Activated CD4-positive, alpha-beta memory T cell treated with anti-CD3 and anti-CD28 coated beads, Interleukin-2, amount 10 ng/mL, durations not matched to agents 7 days and 5 days (primary cell): ENCODE measurements around the gene FAT3. TPM values are rescaled to one million over a fixed set of nuclear protein-coding genes. Genes with fewer than 3 reads are reported as not detected.

Experiments
- CTCF ChIA-PET: fragments of 350-600 bp; sonication (Branson Sonifier 250); formaldehyde crosslinking; loops from one replicate; lab custom pipeline; 2021; ENCODE audit warnings: antibody characterized with exemption, inconsistent platforms; lab: Charles Lee
- POLR2A ChIA-PET: fragments of 350-600 bp; sonication (Branson Sonifier 250); formaldehyde crosslinking; loops from one replicate; lab custom pipeline; 2021; ENCODE audit warnings: antibody characterized with exemption; lab: Charles Lee
- DNase-seq: peaks from one replicate; pipeline ENCODE4 v3.0.0-alpha.2; 2020
- H3K27ac Mint-ChIP-seq: one replicate; pipeline ENCODE4 v1.8.0; 2021; ENCODE audit warnings: mild to moderate bottlenecking, mixed read lengths
- H3K27me3 Mint-ChIP-seq: one replicate; pipeline ENCODE4 v1.8.0; 2021; ENCODE audit warnings: mixed read lengths
- H3K36me3 Mint-ChIP-seq: one replicate; pipeline ENCODE4 v1.8.0; 2021; ENCODE audit warnings: low read depth, mixed read lengths
- H3K4me1 Mint-ChIP-seq: one replicate; pipeline ENCODE4 v1.8.0; 2021; ENCODE audit warnings: mixed read lengths
- H3K4me3 Mint-ChIP-seq: one replicate; pipeline ENCODE4 v1.8.0; 2021; ENCODE audit warnings: mild to moderate bottlenecking, mixed read lengths
- H3K9me3 Mint-ChIP-seq: one replicate; pipeline ENCODE4 v1.8.0; 2021; ENCODE audit warnings: mixed read lengths
- total RNA-seq, 2 experiments: library from RNA; stranded (reverse); gene quantifications; one replicate each; pipeline ENCODE4 v1.2.3, GENCODE V29; 2021

Gene FAT3
- total RNA-seq, 2 experiments from 2014 or later: not detected

GRCh38 chr11:92249156-92249753 is 24.6 kb downstream of the FAT3 start:
- Mint-ChIP-seq H3K9me3 (no peaks in the 10 kb centered on the region), H3K27me3 (no peaks in the 10 kb centered on the region), H3K4me1 (no peaks in the 10 kb centered on the region), H3K27ac (no peak overlapping the region), H3K4me3 (no peak overlapping the region), H3K36me3 (no peaks in the 10 kb centered on the region)
- ChIA-PET CTCF (no interaction called here), POLR2A (no interaction called here)
- no peak for DNase-seq

- H3K9me3 Mint-ChIP-seq: no peaks in the 10 kb centered on the region
- ChIA-PET POLR2A (no interaction called here), CTCF (no interaction called here)
- no peak overlapping the region for H3K27ac Mint-ChIP-seq
- H3K36me3 Mint-ChIP-seq: no peaks in the 10 kb centered on the region
- H3K27me3 Mint-ChIP-seq: no peaks in the 10 kb centered on the region
- DNase-seq: no peak
- no peak overlapping the region for H3K4me3 Mint-ChIP-seq
- H3K4me1 Mint-ChIP-seq: no peaks in the 10 kb centered on the region
Measured at GRCh38 chr11:92251980-92252379, 27.4 kb downstream of the FAT3 start.

- no peaks in the 10 kb centered on the region for H3K27me3 Mint-ChIP-seq
- no peaks in the 10 kb centered on the region for H3K36me3 Mint-ChIP-seq
- no peaks in the 10 kb centered on the region for H3K4me1 Mint-ChIP-seq
- DNase-seq: no peak
- ChIA-PET POLR2A (no interaction called here), CTCF (no interaction called here)
- H3K9me3 Mint-ChIP-seq: no peaks in the 10 kb centered on the region
- no peak overlapping the region for H3K27ac Mint-ChIP-seq
- H3K4me3 Mint-ChIP-seq: no peak overlapping the region
Measured at GRCh38 chr11:92253421-92253820, 28.8 kb downstream of the FAT3 start.

GRCh38 chr11:92253945-92254344 is 29.3 kb downstream of the FAT3 start:
- H3K27ac Mint-ChIP-seq: no peak overlapping the region
- no peak for DNase-seq
- no peak overlapping the region for H3K4me3 Mint-ChIP-seq
- H3K4me1 Mint-ChIP-seq: no peaks in the 10 kb centered on the region
- H3K27me3 Mint-ChIP-seq: no peaks in the 10 kb centered on the region
- no peaks in the 10 kb centered on the region for H3K36me3 Mint-ChIP-seq
- ChIA-PET CTCF (no interaction called here), POLR2A (no interaction called here)
- no peaks in the 10 kb centered on the region for H3K9me3 Mint-ChIP-seq

GRCh38 chr11:92257536-92257935 is 32.9 kb downstream of the FAT3 start:
- H3K4me1 Mint-ChIP-seq: no peaks in the 10 kb centered on the region
- CTCF ChIA-PET: no interaction called here

GRCh38 chr11:92259861-92260260 is 35.2 kb downstream of the FAT3 start:
- Mint-ChIP-seq H3K27me3 (no peaks in the 10 kb centered on the region), H3K9me3 (no peaks in the 10 kb centered on the region), H3K36me3 (no peaks in the 10 kb centered on the region), H3K27ac (no peak overlapping the region), H3K4me3 (no peak overlapping the region), H3K4me1 (no peaks in the 10 kb centered on the region)
- ChIA-PET CTCF (no interaction called here), POLR2A (no interaction called here)
- DNase-seq: no peak

More at GRCh38 chr11:92257536-92257935, 32.9 kb downstream of the FAT3 start:
- H3K36me3 Mint-ChIP-seq: no peaks in the 10 kb centered on the region
- H3K4me3 Mint-ChIP-seq: no peak overlapping the region
- no peaks in the 10 kb centered on the region for H3K9me3 Mint-ChIP-seq
- no peaks in the 10 kb centered on the region for H3K27me3 Mint-ChIP-seq
- H3K27ac Mint-ChIP-seq: no peak overlapping the region
- POLR2A ChIA-PET: no interaction called here
- DNase-seq: no peak

- DNase-seq: no peak
- Mint-ChIP-seq H3K9me3 (no peaks in the 10 kb centered on the region), H3K27me3 (no peaks in the 10 kb centered on the region), H3K4me3 (no peak overlapping the region), H3K4me1 (no peaks in the 10 kb centered on the region), H3K27ac (no peak overlapping the region), H3K36me3 (no peaks in the 10 kb centered on the region)
- CTCF ChIA-PET: no interaction called here
- POLR2A ChIA-PET: no interaction called here
Measured at GRCh38 chr11:92264350-92264749, 39.7 kb downstream of the FAT3 start.

GRCh38 chr11:92266806-92267205 is 42.2 kb downstream of the FAT3 start:
- CTCF ChIA-PET: no interaction called here

GRCh38 chr11:92267278-92267677 is 42.7 kb downstream of the FAT3 start:
- POLR2A ChIA-PET: no interaction called here
- no peak overlapping the region for H3K4me3 Mint-ChIP-seq
- CTCF ChIA-PET: no interaction called here
- DNase-seq: no peak
- H3K27me3 Mint-ChIP-seq: no peaks in the 10 kb centered on the region
- H3K4me1 Mint-ChIP-seq: no peaks in the 10 kb centered on the region
- H3K9me3 Mint-ChIP-seq: peaks cover 2% of the 10 kb centered on the region
- no peaks in the 10 kb centered on the region for H3K36me3 Mint-ChIP-seq
- no peak overlapping the region for H3K27ac Mint-ChIP-seq

More at GRCh38 chr11:92266806-92267205, 42.2 kb downstream of the FAT3 start:
- Mint-ChIP-seq H3K36me3 (no peaks in the 10 kb centered on the region), H3K27ac (no peak overlapping the region), H3K9me3 (peaks cover 2% of the 10 kb centered on the region), H3K4me1 (no peaks in the 10 kb centered on the region), H3K4me3 (no peak overlapping the region), H3K27me3 (no peaks in the 10 kb centered on the region)
- no peak for DNase-seq
- POLR2A ChIA-PET: no interaction called here

GRCh38 chr11:92267968-92268367 is 43.4 kb downstream of the FAT3 start:
- Mint-ChIP-seq H3K4me3 (no peak overlapping the region), H3K9me3 (peaks cover 2% of the 10 kb centered on the region), H3K27me3 (no peaks in the 10 kb centered on the region), H3K4me1 (no peaks in the 10 kb centered on the region), H3K36me3 (no peaks in the 10 kb centered on the region), H3K27ac (no peak overlapping the region)
- no peak for DNase-seq
- CTCF ChIA-PET: no interaction called here
- POLR2A ChIA-PET: no interaction called here

GRCh38 chr11:92268546-92268945 is 43.9 kb downstream of the FAT3 start:
- H3K4me3 Mint-ChIP-seq: no peak overlapping the region
- no peak for DNase-seq
- ChIA-PET POLR2A (no interaction called here), CTCF (no interaction called here)
- H3K4me1 Mint-ChIP-seq: no peaks in the 10 kb centered on the region
- peaks cover 2% of the 10 kb centered on the region for H3K9me3 Mint-ChIP-seq
- H3K27ac Mint-ChIP-seq: no peak overlapping the region
- H3K27me3 Mint-ChIP-seq: no peaks in the 10 kb centered on the region
- no peaks in the 10 kb centered on the region for H3K36me3 Mint-ChIP-seq

- POLR2A ChIA-PET: no interaction called here
- CTCF ChIA-PET: no interaction called here
- Mint-ChIP-seq H3K27ac (no peak overlapping the region), H3K9me3 (peaks cover 2% of the 10 kb centered on the region), H3K36me3 (no peaks in the 10 kb centered on the region), H3K4me1 (no peaks in the 10 kb centered on the region), H3K4me3 (no peak overlapping the region), H3K27me3 (no peaks in the 10 kb centered on the region)
- no peak for DNase-seq
Measured at GRCh38 chr11:92269021-92269420, 44.4 kb downstream of the FAT3 start.

- Mint-ChIP-seq H3K36me3 (no peaks in the 10 kb centered on the region), H3K9me3 (peaks cover 2% of the 10 kb centered on the region), H3K27me3 (no peaks in the 10 kb centered on the region), H3K4me3 (no peak overlapping the region), H3K27ac (no peak overlapping the region), H3K4me1 (no peaks in the 10 kb centered on the region)
- CTCF ChIA-PET: no interaction called here
- POLR2A ChIA-PET: no interaction called here
- no peak for DNase-seq
Measured at GRCh38 chr11:92269841-92270240, 45.2 kb downstream of the FAT3 start.

GRCh38 chr11:92272651-92273050 is 48.0 kb downstream of the FAT3 start:
- H3K27ac Mint-ChIP-seq: no peak overlapping the region
- H3K4me3 Mint-ChIP-seq: no peak overlapping the region
- POLR2A ChIA-PET: no interaction called here
- no peaks in the 10 kb centered on the region for H3K36me3 Mint-ChIP-seq
- CTCF ChIA-PET: no interaction called here
- no peaks in the 10 kb centered on the region for H3K27me3 Mint-ChIP-seq
- H3K9me3 Mint-ChIP-seq: peaks cover 2% of the 10 kb centered on the region
- no peaks in the 10 kb centered on the region for H3K4me1 Mint-ChIP-seq
- no peak for DNase-seq
